SK-N-DZ (cell line): ENCODE results near the gene ITGA6.

Source experiments
- DNase-seq: peaks from one replicate; pipeline ENCODE4 v3.0.0-alpha.2; 2015; ENCODE audit warnings: low spot score

The ITGA6 gene

GRCh38 chr2:172464400-172465129 is 37.2 kb downstream of the ITGA6 start:
- no peak for DNase-seq

- DNase-seq = peak; percentile 78
These were observed 38.3 kb downstream of the ITGA6 start for GRCh38 chr2:172465417-172466334.

- no peak for DNase-seq
These were observed 40.0 kb downstream of the ITGA6 start for GRCh38 chr2:172467382-172467781.

- DNase-seq = no peak
These were observed 43.9 kb downstream of the ITGA6 start for GRCh38 chr2:172470958-172471922.

GRCh38 chr2:172472446-172473033 is 45.2 kb downstream of the ITGA6 start:
- no peak for DNase-seq

GRCh38 chr2:172473167-172473566 is 45.8 kb downstream of the ITGA6 start:
- no peak for DNase-seq

- no peak for DNase-seq
These were observed 51.0 kb downstream of the ITGA6 start for GRCh38 chr2:172478353-172478752.

GRCh38 chr2:172480301-172481218 is 53.2 kb downstream of the ITGA6 start:
- DNase-seq = peak; percentile 35

- DNase-seq = no peak
These were observed 54.3 kb downstream of the ITGA6 start for GRCh38 chr2:172481507-172482262.

- peak; percentile 55 for DNase-seq
These were observed 56.9 kb downstream of the ITGA6 start for GRCh38 chr2:172484253-172484652.

GRCh38 chr2:172484706-172485105 is 57.3 kb downstream of the ITGA6 start:
- DNase-seq = no peak

GRCh38 chr2:172488556-172488955 is 61.2 kb downstream of the ITGA6 start:
- no peak for DNase-seq

GRCh38 chr2:172489681-172490080 is 62.3 kb downstream of the ITGA6 start:
- DNase-seq = no peak

- no peak for DNase-seq
These were observed 68.8 kb downstream of the ITGA6 start for GRCh38 chr2:172496160-172496608.

GRCh38 chr2:172507199-172507598 is 79.8 kb downstream of the ITGA6 start:
- DNase-seq = no peak

GRCh38 chr2:172510088-172510487 is 82.7 kb downstream of the ITGA6 start:
- DNase-seq = no peak

GRCh38 chr2:172510548-172510947 is 83.2 kb downstream of the ITGA6 start:
- DNase-seq = no peak

- no peak for DNase-seq
These were observed 85.6 kb downstream of the ITGA6 start for GRCh38 chr2:172512810-172513523.

GRCh38 chr2:172513524-172513900 is 86.1 kb downstream of the ITGA6 start:
- no peak for DNase-seq
